Measurements from ENCODE around the gene ZNF580. TPM values are rescaled to one million over a fixed set of nuclear protein-coding genes. Genes with fewer than 3 reads are reported as not detected.

The ZNF580 gene
- total RNA-seq, 1 donor from 2014 or later = 11.9 TPM

DNA sequence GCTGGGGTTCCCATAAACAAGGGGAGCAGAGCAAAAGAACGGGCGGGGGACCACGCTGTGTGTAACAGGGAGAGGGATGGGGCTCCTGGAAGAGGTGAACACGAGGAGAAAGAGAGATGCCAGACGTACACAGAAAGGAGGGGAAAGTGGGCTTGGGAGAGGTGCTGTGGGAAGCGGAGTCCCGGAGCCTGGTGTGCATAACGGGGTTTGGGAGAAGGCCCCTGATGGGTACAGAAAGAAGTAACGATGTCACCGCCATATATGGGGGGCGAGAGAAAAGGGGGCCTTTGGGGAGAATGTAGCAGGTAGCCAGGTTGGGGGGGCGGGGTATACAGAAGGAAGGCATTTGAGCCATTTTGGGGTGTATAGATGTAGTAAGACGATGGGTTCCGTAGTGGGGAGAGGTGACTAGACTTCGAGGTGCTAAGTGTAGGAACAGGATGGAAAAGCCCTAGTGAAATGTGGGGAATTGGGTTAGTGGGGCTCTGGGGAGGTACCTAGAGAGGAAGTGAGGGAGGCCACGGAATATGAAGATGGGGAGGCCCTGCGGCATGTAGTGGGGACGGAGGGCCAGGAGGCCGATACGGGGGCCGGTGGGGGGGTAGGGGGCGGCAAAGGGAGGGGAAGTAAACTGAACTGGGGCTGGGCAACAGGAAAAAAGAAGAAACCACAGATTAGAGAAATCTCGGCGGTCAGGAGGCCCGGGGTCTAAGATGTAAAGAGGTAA is 787 bp downstream of the ZNF580 start:
- ATAC-seq (ENCODE audit: poor library complexity) = no peak
- DNase-seq = no peak
- intact Hi-C loops (cut with DNase I) = no loop called here

GRCh38 chr19:55642153-55643002 is 1.6 kb downstream of the ZNF580 start:
- peak; percentile 47 for DNase-seq
- intact Hi-C loops (cut with DNase I) = no loop called here
- ATAC-seq (ENCODE audit: poor library complexity) = peak; percentile 2

DNA sequence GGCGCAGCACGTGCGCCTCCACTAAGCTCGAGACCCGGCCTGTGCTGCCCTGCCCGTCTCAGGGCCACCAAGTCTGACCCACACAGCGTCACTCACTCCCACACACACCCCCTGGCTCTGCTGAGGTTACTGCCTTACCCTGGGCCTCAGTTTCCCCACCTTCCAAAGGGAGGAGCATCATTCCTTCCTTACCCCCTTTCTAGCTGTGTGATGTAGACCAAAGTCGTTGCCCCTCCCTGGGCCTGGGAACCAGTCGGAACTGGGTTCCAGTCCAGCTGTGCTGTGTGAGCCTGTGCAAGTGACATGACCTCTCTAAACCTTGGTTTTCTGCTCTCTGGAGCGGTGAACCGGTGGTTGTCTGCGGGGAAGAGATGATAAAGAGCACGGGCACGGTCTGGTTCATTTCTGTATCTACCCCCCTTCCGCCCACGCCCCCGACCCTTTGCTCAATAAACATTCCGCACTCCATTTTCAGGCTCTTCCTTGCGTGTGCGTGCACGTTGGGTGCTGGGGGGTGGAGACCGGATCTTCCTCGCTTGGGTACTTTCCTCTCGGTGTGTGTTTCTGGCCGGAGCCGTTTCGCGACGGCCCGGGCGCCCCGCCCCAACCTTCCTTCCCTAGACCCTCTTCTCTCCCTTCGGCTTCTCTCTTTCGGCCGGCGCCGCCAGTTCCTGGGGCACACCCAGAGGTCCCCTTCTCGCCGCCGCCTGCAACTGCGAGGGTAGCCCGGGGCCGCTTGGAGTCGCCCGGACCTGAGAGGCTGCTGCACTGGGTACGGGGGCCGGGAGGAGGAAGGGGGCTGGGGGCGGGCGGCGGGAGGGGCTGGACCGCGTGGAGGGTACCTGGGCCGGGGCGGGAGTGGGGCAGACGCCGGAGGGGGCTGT is 2.4 kb downstream of the ZNF580 start, which contains the start of gene ZNF581:
TSS of gene ZNF581 (plus strand) at position 647 of the 884 bp plus-strand sequence. CDS start 923 bp downstream, outside the sequence.
- intact Hi-C loops (cut with DNase I) = no loop called here
- ATAC-seq (ENCODE audit: poor library complexity) (peak; percentile 53), DNase-seq (peak; percentile 84)

DNA sequence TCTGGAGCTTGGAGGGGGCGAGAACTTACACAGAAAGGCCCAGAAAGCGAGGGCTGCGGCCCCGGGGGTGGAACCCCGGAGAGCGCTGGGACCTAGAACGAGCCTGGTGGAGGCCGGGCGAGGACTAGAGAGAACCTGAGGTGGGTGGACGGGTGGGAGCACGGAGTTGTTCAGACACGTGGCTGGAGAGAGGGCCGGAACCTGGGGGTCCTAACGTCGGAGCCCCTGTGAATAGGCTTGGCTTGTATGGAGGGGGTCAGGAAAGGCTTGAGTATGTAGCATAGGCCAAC is 3.0 kb downstream of the ZNF580 start:
- DNase-seq = no peak
- intact Hi-C loops (cut with DNase I) = no loop called here
- no peak for ATAC-seq (ENCODE audit: poor library complexity)

- intact Hi-C loops (cut with DNase I) = no loop called here
- ATAC-seq (ENCODE audit: poor library complexity) (no peak), DNase-seq (peak; percentile 39)
Measured at GRCh38 chr19:55644191-55644833, 3.5 kb downstream of the ZNF580 start.

DNA sequence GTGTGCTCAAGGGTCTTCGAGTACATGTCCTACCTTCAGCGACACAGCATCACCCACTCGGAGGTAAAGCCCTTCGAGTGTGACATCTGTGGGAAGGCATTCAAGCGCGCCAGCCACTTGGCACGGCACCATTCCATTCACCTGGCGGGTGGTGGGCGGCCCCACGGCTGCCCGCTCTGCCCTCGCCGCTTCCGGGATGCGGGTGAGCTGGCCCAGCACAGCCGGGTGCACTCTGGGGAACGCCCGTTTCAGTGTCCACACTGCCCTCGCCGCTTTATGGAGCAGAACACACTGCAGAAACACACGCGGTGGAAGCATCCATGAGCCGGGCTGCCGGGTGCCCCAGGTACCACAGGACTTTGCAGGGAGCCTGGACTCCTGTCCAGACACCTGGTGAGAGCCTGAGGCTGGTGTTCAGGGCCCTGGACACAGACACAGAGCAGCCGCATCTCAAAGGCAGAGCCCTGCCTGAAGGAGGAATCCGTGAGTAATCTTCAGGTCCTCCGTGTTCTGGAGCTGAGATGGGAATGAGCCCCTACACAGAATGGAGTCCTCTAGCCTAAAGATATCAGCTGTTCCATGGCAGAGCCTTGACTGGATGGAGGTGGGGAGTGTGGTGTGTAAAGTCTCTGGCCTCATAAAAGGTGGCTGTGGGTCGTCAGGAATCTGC is 4.2 kb downstream of the ZNF580 start:
- DNase-seq (peak; percentile 36), ATAC-seq (ENCODE audit: poor library complexity) (no peak)
- intact Hi-C loops (cut with DNase I) = no loop called here

GRCh38 chr19:55645512-55645881 is 4.7 kb downstream of the ZNF580 start:
- ATAC-seq (ENCODE audit: poor library complexity) = no peak
- DNase-seq = no peak
- intact Hi-C loops (cut with DNase I) = no loop called here

- ATAC-seq (ENCODE audit: poor library complexity) (no peak), DNase-seq (no peak)
- intact Hi-C loops (cut with DNase I) = no loop called here
Measured at GRCh38 chr19:55646889-55647731, 6.3 kb downstream of the ZNF580 start.

- peak; percentile 66 for ATAC-seq (ENCODE audit: poor library complexity)
Measured at GRCh38 chr19:55647732-55648584, 7.2 kb downstream of the ZNF580 start, which contains the start of gene CCDC106. Gene CCDC106 (plus strand): TSS chr19:55648212. CDS start chr19:55649047, 835 bp downstream.

DNA sequence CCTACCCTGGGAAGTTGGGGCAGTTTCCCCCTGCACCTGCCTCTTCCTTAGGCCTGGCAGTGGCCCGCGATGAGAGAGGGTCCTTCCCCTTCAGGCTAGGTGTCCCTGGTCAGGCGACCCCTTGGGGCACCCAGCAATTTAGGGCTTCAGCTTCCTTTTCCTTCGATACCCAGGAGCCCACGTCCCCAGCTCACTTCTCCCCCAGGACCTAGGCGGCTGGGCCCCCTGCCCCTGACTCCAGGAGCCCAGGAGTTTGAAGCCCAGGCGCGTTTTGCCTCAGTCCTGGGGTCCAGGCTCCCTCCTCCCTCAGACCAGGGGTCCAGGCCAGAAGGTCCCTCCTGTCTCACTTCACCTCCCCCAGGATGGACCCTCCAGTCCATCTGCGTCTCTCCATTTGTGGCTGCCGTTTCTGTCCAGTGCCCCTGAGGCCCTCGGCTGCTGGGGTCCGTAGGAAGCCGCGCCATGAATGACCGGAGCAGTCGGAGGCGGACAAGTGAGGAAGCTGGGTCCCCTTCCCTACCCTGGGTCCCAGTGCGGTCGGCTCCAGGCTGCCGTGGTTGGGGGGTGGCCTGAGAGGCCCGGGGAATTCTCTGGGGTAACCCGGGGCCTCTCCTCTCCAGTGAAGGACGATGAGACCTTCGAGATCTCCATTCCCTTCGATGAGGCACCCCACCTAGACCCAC is 7.9 kb downstream of the ZNF580 start:
- DNase-seq (peak; percentile 27), ATAC-seq (ENCODE audit: poor library complexity) (no peak)
- intact Hi-C loops (cut with DNase I) = no loop called here

More at GRCh38 chr19:55647732-55648584, 7.2 kb downstream of the ZNF580 start, which contains the start of gene CCDC106:
- DNase-seq = peak; percentile 80
- intact Hi-C loops (cut with DNase I) = no loop called here

GRCh38 chr19:55649268-55650125 is 8.7 kb downstream of the ZNF580 start:
- no peak for ATAC-seq (ENCODE audit: poor library complexity)
- peak; percentile 41 for DNase-seq
- intact Hi-C loops (cut with DNase I) = no loop called here

DNA sequence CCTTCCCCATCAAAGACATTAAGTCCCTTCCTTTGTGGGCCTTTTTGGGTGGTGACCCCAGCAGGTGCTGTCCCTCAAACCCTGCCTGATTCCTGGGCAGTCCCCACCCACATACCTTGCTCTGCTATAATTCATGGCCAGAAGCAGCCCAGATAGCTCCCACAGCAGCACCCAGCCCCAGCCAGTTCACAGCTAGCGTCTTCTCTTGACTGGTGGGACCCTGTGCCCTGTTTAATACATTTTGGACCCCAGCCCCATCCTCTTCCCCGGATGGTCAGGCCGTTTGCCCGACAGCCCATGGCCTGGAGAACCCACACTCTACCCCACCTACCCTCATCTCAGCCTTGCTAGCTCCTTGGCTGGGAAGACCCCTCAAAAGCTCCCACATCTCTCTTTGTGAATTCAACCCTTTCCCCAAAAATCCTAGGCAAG is 9.3 kb downstream of the ZNF580 start:
- peak; percentile 29 for DNase-seq
- intact Hi-C loops (cut with DNase I) = no loop called here
- ATAC-seq (ENCODE audit: poor library complexity) = no peak

DNA sequence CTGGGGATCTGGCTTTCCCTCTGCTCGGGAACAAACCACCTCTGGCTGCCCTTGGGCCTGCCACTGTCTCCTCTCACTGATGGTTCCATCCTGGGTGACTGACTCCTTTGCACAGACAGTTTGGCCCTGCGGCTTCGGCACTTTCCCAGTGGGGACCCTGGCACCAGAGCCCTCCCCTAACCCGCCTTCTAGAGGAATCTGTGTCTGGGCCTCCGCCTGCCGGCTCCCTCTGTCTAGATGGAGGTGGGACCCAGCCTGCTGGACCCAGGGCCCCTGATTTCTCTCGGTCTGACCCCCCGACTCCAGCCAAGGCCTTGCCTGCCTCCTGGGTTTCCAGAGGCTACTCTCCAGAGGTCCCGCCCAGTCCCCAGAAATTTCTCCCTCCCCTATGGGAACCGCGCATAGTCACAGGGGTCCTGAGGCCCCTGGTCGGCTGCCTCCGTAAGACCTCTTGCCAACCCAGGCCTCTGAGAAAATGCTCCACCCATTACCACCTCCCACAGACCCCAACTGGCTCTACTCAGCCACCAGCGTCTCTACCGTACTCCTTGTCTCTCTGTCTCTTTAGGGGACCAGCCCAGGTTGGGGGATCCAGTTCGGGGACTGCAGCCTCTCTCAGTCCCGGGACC is 9.9 kb downstream of the ZNF580 start:
- intact Hi-C loops (cut with DNase I) = no loop called here
- ATAC-seq (ENCODE audit: poor library complexity) = no peak
- peak; percentile 35 for DNase-seq

DNA sequence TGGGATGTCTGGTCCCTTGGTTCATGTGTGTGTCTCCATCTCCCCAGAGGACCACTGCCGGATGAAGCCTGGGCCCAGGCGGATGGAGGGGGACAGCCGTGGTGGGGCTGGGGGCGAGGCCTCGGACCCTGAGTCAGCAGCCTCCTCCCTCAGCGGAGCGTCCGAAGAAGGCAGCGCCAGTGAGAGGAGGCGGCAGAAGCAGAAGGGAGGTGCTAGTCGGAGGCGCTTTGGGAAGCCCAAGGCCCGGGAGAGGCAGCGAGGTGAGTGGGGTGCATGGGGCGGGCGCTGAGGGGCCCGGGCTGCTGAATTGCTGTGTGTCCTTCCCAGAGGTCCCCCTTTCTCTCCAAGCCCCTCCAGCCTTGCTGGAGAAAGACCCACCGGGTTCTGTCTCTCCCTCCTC is 10.4 kb downstream of the ZNF580 start:
- no peak for ATAC-seq (ENCODE audit: poor library complexity)
- intact Hi-C loops (cut with DNase I) = no loop called here
- peak; percentile 31 for DNase-seq
